Stimulated activated naive B cell treated with anti-CD40 and anti-IgM and Interleukin-4, amounts not matched to agents 10 μg/mL and 1 μg/mL and 100 μg/mL, for 72 hours (primary cell): ENCODE data around the gene ATP7A.
A peak's percentile ranks its signal among the peaks of the same experiment; 100 is the strongest.

Experiments used
- ATAC-seq, 2 donors: fragments of 150-1000 bp; cut with Tn5 transposase; replicated peaks; 2 replicates each; pipeline ENCODE4 v1.10.0; 2021; ENCODE audit warnings: moderate library complexity in 1 of 2
- DNase-seq: peaks from one replicate; pipeline ENCODE4 v3.0.0; 2021
- H3K27ac Mint-ChIP-seq: one replicate; pipeline ENCODE4 v1.8.0; 2022; ENCODE audit warnings: mild to moderate bottlenecking, mixed read lengths
- H3K27me3 Mint-ChIP-seq, 2 donors: one replicate each; pipeline ENCODE4 v1.8.0; 2022; ENCODE audit warnings: mixed read lengths in 2 of 2
- H3K36me3 Mint-ChIP-seq, 2 donors: one replicate each; pipeline ENCODE4 v1.8.0; 2022; ENCODE audit warnings: mixed read lengths in 2 of 2, mild to moderate bottlenecking in 1 of 2
- H3K4me1 Mint-ChIP-seq, 2 donors: one replicate each; pipeline ENCODE4 v1.8.0; 2022; ENCODE audit warnings: mixed read lengths in 2 of 2, mild to moderate bottlenecking in 1 of 2
- H3K4me3 Mint-ChIP-seq, 2 donors: one replicate each; pipeline ENCODE4 v1.8.0; 2022; ENCODE audit warnings: mild to moderate bottlenecking in 2 of 2, mixed read lengths in 2 of 2, moderate library complexity in 1 of 2
- H3K9me3 Mint-ChIP-seq, 2 donors: one replicate each; pipeline ENCODE4 v1.8.0; 2022; ENCODE audit warnings: mixed read lengths in 2 of 2, mild to moderate bottlenecking in 1 of 2

The ATP7A gene

GRCh38 chrX:77961063-77961462 lies 50.6 kb downstream of the ATP7A start:
- H3K9me3 Mint-ChIP-seq, result peaks cover 4 to 7% of the 10 kb centered on the region in 2 donors
- H3K27ac Mint-ChIP-seq, result no peak overlapping the region
- H3K4me1 Mint-ChIP-seq, result peaks cover 1 to 19% of the 10 kb centered on the region in 2 donors
- no peak overlapping the region for H3K4me3 Mint-ChIP-seq
- ATAC-seq (peak in 1 of 2 donors; percentile 43), DNase-seq (no peak)
- no peaks in the 10 kb centered on the region for H3K27me3 Mint-ChIP-seq
- H3K36me3 Mint-ChIP-seq, result peaks cover 12 to 21% of the 10 kb centered on the region in 2 donors

GRCh38 chrX:77962068-77962902 lies 51.8 kb downstream of the ATP7A start:
- peak overlapping the region; percentile 10 for H3K27ac Mint-ChIP-seq
- ATAC-seq (no peak), DNase-seq (no peak)
- H3K36me3 Mint-ChIP-seq, result peaks cover 12 to 16% of the 10 kb centered on the region in 2 donors
- no peaks in the 10 kb centered on the region for H3K27me3 Mint-ChIP-seq
- peaks cover 1 to 19% of the 10 kb centered on the region in 2 donors for H3K4me1 Mint-ChIP-seq
- H3K9me3 Mint-ChIP-seq, result peaks cover 4 to 7% of the 10 kb centered on the region in 2 donors
- peak overlapping the region; percentile 39 to 72 for H3K4me3 Mint-ChIP-seq

GRCh38 chrX:77966361-77966760 lies 55.9 kb downstream of the ATP7A start:
- DNase-seq, result no peak
- no peak for ATAC-seq
- no peak overlapping the region for H3K27ac Mint-ChIP-seq
- peaks cover 0 to 7% of the 10 kb centered on the region in 2 donors for H3K9me3 Mint-ChIP-seq
- peaks cover 3 to 11% of the 10 kb centered on the region in 2 donors for H3K4me1 Mint-ChIP-seq
- H3K27me3 Mint-ChIP-seq, result no peaks in the 10 kb centered on the region
- peaks cover 8 to 10% of the 10 kb centered on the region in 2 donors for H3K36me3 Mint-ChIP-seq
- H3K4me3 Mint-ChIP-seq, result no peak overlapping the region

- H3K27ac Mint-ChIP-seq, result no peak overlapping the region
- H3K4me1 Mint-ChIP-seq, result peaks cover 1 to 2% of the 10 kb centered on the region in 2 donors
- no peak for DNase-seq
- H3K4me3 Mint-ChIP-seq, result no peak overlapping the region
- no peak for ATAC-seq
- H3K27me3 Mint-ChIP-seq, result no peaks in the 10 kb centered on the region
- H3K36me3 Mint-ChIP-seq, result peaks cover 8% of the 10 kb centered on the region in 2 donors
- H3K9me3 Mint-ChIP-seq, result peaks cover 0 to 7% of the 10 kb centered on the region in 2 donors
These were observed 57.1 kb downstream of the ATP7A start for GRCh38 chrX:77967631-77968030.

GRCh38 chrX:77969538-77969937 lies 59.0 kb downstream of the ATP7A start, which contains the start of gene PGAM4:
PGAM4 (minus strand) TSS chrX:77969638; CDS start chrX:77969638, 0 bp downstream.
- DNase-seq (no peak), ATAC-seq (no peak)
- Mint-ChIP-seq H3K36me3 (peaks cover 8 to 10% of the 10 kb centered on the region in 2 donors), H3K4me1 (peaks cover 0 to 2% of the 10 kb centered on the region in 2 donors), H3K4me3 (no peak within 1 kb of the TSS), H3K27me3 (no peaks in the 10 kb centered on the region), H3K9me3 (peaks cover 0 to 7% of the 10 kb centered on the region in 2 donors), H3K27ac (no peak within 1 kb of the TSS)

GRCh38 chrX:77975755-77976154 lies 65.3 kb downstream of the ATP7A start:
- Mint-ChIP-seq H3K4me1 (peaks cover 0 to under 1% of the 10 kb centered on the region in 2 donors), H3K4me3 (no peak overlapping the region), H3K9me3 (no peaks in the 10 kb centered on the region), H3K36me3 (peaks cover 3 to 4% of the 10 kb centered on the region in 2 donors), H3K27me3 (no peaks in the 10 kb centered on the region), H3K27ac (no peak overlapping the region)
- DNase-seq, result no peak
- no peak for ATAC-seq

GRCh38 chrX:77977095-77977494 lies 66.6 kb downstream of the ATP7A start:
- no peak for ATAC-seq
- no peaks in the 10 kb centered on the region for H3K4me1 Mint-ChIP-seq
- H3K4me3 Mint-ChIP-seq, result no peak overlapping the region
- no peak overlapping the region for H3K27ac Mint-ChIP-seq
- H3K36me3 Mint-ChIP-seq, result peaks cover 2 to 3% of the 10 kb centered on the region in 2 donors
- no peaks in the 10 kb centered on the region for H3K9me3 Mint-ChIP-seq
- no peak for DNase-seq
- no peaks in the 10 kb centered on the region for H3K27me3 Mint-ChIP-seq

- H3K36me3 Mint-ChIP-seq, result peaks cover 2 to 3% of the 10 kb centered on the region in 2 donors
- H3K27me3 Mint-ChIP-seq, result no peaks in the 10 kb centered on the region
- DNase-seq (no peak), ATAC-seq (no peak)
- no peaks in the 10 kb centered on the region for H3K9me3 Mint-ChIP-seq
- no peak overlapping the region for H3K27ac Mint-ChIP-seq
- H3K4me1 Mint-ChIP-seq, result no peaks in the 10 kb centered on the region
- no peak overlapping the region for H3K4me3 Mint-ChIP-seq
These were observed 67.0 kb downstream of the ATP7A start for GRCh38 chrX:77977518-77977917.

- Mint-ChIP-seq H3K4me1 (no peaks in the 10 kb centered on the region), H3K36me3 (peaks cover 4 to 8% of the 10 kb centered on the region in 2 donors), H3K9me3 (no peaks in the 10 kb centered on the region), H3K27me3 (no peaks in the 10 kb centered on the region), H3K4me3 (no peak overlapping the region), H3K27ac (no peak overlapping the region)
- ATAC-seq (no peak), DNase-seq (no peak)
These were observed 69.4 kb downstream of the ATP7A start for GRCh38 chrX:77979870-77980269.

GRCh38 chrX:78011846-78012245 lies 101.4 kb downstream of the ATP7A start:
- Mint-ChIP-seq H3K36me3 (peaks cover 10 to 11% of the 10 kb centered on the region in 2 donors), H3K4me1 (no peaks in the 10 kb centered on the region), H3K9me3 (peaks cover 3 to 5% of the 10 kb centered on the region in 2 donors), H3K27me3 (no peaks in the 10 kb centered on the region), H3K27ac (no peak overlapping the region), H3K4me3 (no peak overlapping the region)
- no peak for DNase-seq
- no peak for ATAC-seq

- Mint-ChIP-seq H3K9me3 (peaks cover 3 to 5% of the 10 kb centered on the region in 2 donors), H3K27me3 (no peaks in the 10 kb centered on the region), H3K4me3 (no peak overlapping the region), H3K36me3 (peaks cover 14 to 15% of the 10 kb centered on the region in 2 donors), H3K4me1 (peaks cover 0 to 2% of the 10 kb centered on the region in 2 donors), H3K27ac (no peak overlapping the region)
- DNase-seq (no peak), ATAC-seq (no peak)
These were observed 109.3 kb downstream of the ATP7A start for GRCh38 chrX:78019586-78020483.

- Mint-ChIP-seq H3K27ac (no peak overlapping the region), H3K4me1 (no peaks in the 10 kb centered on the region), H3K9me3 (no peaks in the 10 kb centered on the region), H3K36me3 (peaks cover 0 to 3% of the 10 kb centered on the region in 2 donors), H3K27me3 (peaks cover 0 to 4% of the 10 kb centered on the region in 2 donors), H3K4me3 (no peak overlapping the region)
- DNase-seq (no peak), ATAC-seq (peak; percentile 59)
These were observed 114.0 kb downstream of the ATP7A start for GRCh38 chrX:78024349-78025059.

GRCh38 chrX:78027798-78028197 lies 117.3 kb downstream of the ATP7A start:
- Mint-ChIP-seq H3K27me3 (peaks cover 0 to 4% of the 10 kb centered on the region in 2 donors), H3K36me3 (peaks cover 2 to 3% of the 10 kb centered on the region in 2 donors), H3K4me1 (no peaks in the 10 kb centered on the region), H3K27ac (no peak overlapping the region), H3K4me3 (no peak overlapping the region), H3K9me3 (no peaks in the 10 kb centered on the region)
- no peak for DNase-seq
- ATAC-seq, result no peak

GRCh38 chrX:78029663-78030062 lies 119.2 kb downstream of the ATP7A start:
- Mint-ChIP-seq H3K4me3 (no peak overlapping the region), H3K27me3 (peaks cover 0 to 4% of the 10 kb centered on the region in 2 donors), H3K36me3 (peaks cover 2 to 7% of the 10 kb centered on the region in 2 donors), H3K27ac (no peak overlapping the region), H3K4me1 (no peaks in the 10 kb centered on the region), H3K9me3 (no peaks in the 10 kb centered on the region)
- DNase-seq (no peak), ATAC-seq (no peak)
